Measurements from ENCODE around the gene MRC1. TPM values are rescaled to one million over a fixed set of nuclear protein-coding genes. Genes with fewer than 3 reads are reported as not detected.

The MRC1 gene
- polyA plus RNA-seq, 3 donors: 0.11 to 0.41 (median 0.34) TPM

GRCh38 chr10:17888189-17888588 lies 79.0 kb downstream of the MRC1 start:
- Histone ChIP-seq H3K4me2 (replicated peaks; ENCODE audit: extremely low read depth, low read length, poor library complexity, severe bottlenecking) (no peak overlapping the region), H3K4me3 (replicated peaks in 1 of 3; ENCODE audit: low read depth in 2 of 3, low read length in 3 of 3) (no peak overlapping the region), H3K4me1 (ENCODE audit: control insufficient read depth in 1 of 2, insufficient read depth in 2 of 2, low read length in 2 of 2) (no peaks in the 10 kb centered on the region), H3K9ac (ENCODE audit: insufficient read depth, low read length, poor library complexity, severe bottlenecking) (no peak overlapping the region), H2AFZ (ENCODE audit: insufficient read depth, low read depth, low read length, poor library complexity, severe bottlenecking) (no peak overlapping the region), H3K9me3 (replicated peaks in 1 of 2; ENCODE audit: control insufficient read depth in 1 of 2, insufficient read depth in 1 of 2, low read length in 2 of 2) (peaks cover 7 to 13% of the 10 kb centered on the region in 2 donors), H3K27me3 (ENCODE audit: control insufficient read depth in 2 of 2, insufficient read depth in 2 of 2, low read length in 2 of 2) (no peaks in the 10 kb centered on the region), H4K20me1 (ENCODE audit: insufficient read depth, low read length) (no peaks in the 10 kb centered on the region), H3K79me2 (ENCODE audit: insufficient read depth, low read length) (no peaks in the 10 kb centered on the region), H3K36me3 (replicated peaks in 1 of 2; ENCODE audit: control insufficient read depth in 1 of 2, insufficient read depth in 2 of 2, low read length in 2 of 2) (no peaks in the 10 kb centered on the region), H3K27ac (ENCODE audit: low read depth in 1 of 2, low read length in 2 of 2) (no peak overlapping the region)
- Mint-ChIP-seq H3K36me3 (no peaks in the 10 kb centered on the region), H3K4me3 (no peak overlapping the region), H3K9me3 (peaks cover 8 to 15% (median 11%) of the 10 kb centered on the region in 7 donors), H3K27me3 (ENCODE audit: low read depth in 3 of 3) (peaks cover 0 to 6% (median 2%) of the 10 kb centered on the region in 3 donors), H3K4me1 (no peaks in the 10 kb centered on the region), H3K27ac (no peak overlapping the region)
- DNase-seq: no peak
- intact Hi-C loops (cut with micrococcal nuclease): no loop called here
- TF ChIP-seq, protein P1, sequence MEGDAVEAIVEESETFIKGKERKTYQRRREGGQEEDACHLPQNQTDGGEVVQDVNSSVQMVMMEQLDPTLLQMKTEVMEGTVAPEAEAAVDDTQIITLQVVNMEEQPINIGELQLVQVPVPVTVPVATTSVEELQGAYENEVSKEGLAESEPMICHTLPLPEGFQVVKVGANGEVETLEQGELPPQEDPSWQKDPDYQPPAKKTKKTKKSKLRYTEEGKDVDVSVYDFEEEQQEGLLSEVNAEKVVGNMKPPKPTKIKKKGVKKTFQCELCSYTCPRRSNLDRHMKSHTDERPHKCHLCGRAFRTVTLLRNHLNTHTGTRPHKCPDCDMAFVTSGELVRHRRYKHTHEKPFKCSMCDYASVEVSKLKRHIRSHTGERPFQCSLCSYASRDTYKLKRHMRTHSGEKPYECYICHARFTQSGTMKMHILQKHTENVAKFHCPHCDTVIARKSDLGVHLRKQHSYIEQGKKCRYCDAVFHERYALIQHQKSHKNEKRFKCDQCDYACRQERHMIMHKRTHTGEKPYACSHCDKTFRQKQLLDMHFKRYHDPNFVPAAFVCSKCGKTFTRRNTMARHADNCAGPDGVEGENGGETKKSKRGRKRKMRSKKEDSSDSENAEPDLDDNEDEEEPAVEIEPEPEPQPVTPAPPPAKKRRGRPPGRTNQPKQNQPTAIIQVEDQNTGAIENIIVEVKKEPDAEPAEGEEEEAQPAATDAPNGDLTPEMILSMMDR (IDR thresholded peaks at IDR 0.05): no peak

DNA sequence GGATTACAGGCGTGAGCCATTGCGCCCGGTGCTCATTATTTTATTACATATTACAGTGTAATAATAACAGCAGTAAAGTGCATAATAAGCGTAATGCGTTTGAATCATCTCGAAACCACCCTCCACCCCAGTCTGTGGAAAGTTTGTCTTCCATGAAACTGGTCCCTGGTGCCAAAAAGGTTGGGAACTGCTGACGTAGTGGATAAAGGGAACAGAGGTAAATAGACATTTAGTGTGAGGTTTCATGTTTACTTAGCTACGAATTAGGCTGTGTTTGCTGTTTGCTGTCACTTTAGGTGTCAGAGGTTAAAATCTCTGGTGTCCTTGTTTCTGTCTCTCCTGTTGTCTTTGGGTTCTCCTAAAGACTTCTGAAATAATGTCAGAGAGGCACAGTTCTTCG lies 82.3 kb downstream of the MRC1 start:
- H3K4me1 Mint-ChIP-seq: no peaks in the 10 kb centered on the region
- H3K27ac Mint-ChIP-seq: no peak overlapping the region
- H3K36me3 Mint-ChIP-seq: no peaks in the 10 kb centered on the region
- H2AFZ ChIP-seq (ENCODE audit: insufficient read depth, low read depth, low read length, poor library complexity, severe bottlenecking): no peak overlapping the region
- peaks cover 0 to 8% (median 2%) of the 10 kb centered on the region in 3 donors for H3K27me3 Mint-ChIP-seq (ENCODE audit: low read depth in 3 of 3)
- intact Hi-C loops (cut with micrococcal nuclease): no loop called here
- no peak overlapping the region for H3K9ac ChIP-seq (ENCODE audit: insufficient read depth, low read length, poor library complexity, severe bottlenecking)
- H3K9me3 Mint-ChIP-seq: peaks cover 0 to 3% (median 0%) of the 10 kb centered on the region in 7 donors
- no peaks in the 10 kb centered on the region for H3K4me1 ChIP-seq (ENCODE audit: control insufficient read depth in 1 of 2, insufficient read depth in 2 of 2, low read length in 2 of 2)
- H3K27ac ChIP-seq (ENCODE audit: low read depth in 1 of 2, low read length in 2 of 2): no peak overlapping the region
- no peaks in the 10 kb centered on the region for H3K27me3 ChIP-seq (ENCODE audit: control insufficient read depth in 2 of 2, insufficient read depth in 2 of 2, low read length in 2 of 2)
- DNase-seq: no peak
- no peak overlapping the region for H3K4me3 Mint-ChIP-seq
- 97% methylated on average over 2 of the region's 9 CpGs for WGBS (ENCODE audit: insufficient coverage)
- H3K4me2 ChIP-seq (replicated peaks; ENCODE audit: extremely low read depth, low read length, poor library complexity, severe bottlenecking): no peak overlapping the region
- no peaks in the 10 kb centered on the region for H3K9me3 ChIP-seq (replicated peaks in 1 of 2; ENCODE audit: control insufficient read depth in 1 of 2, insufficient read depth in 1 of 2, low read length in 2 of 2)
- H4K20me1 ChIP-seq (ENCODE audit: insufficient read depth, low read length): no peaks in the 10 kb centered on the region
- TF ChIP-seq, protein P1 (IDR thresholded peaks at IDR 0.05): no peak
- no peak overlapping the region for H3K4me3 ChIP-seq (replicated peaks in 1 of 3; ENCODE audit: low read depth in 2 of 3, low read length in 3 of 3)
- H3K36me3 ChIP-seq (replicated peaks in 1 of 2; ENCODE audit: control insufficient read depth in 1 of 2, insufficient read depth in 2 of 2, low read length in 2 of 2): no peaks in the 10 kb centered on the region
- H3K79me2 ChIP-seq (ENCODE audit: insufficient read depth, low read length): no peaks in the 10 kb centered on the region

All from CD14-positive monocyte (primary cell).